Endothelial cell (in vitro differentiated cells): ENCODE results near the gene CKAP2L. TPM values are rescaled to one million over a fixed set of nuclear protein-coding genes. Genes with fewer than 3 reads are reported as not detected.
"Not testable (repeated sequence)": the region's sequence is repeated elsewhere in the genome, so short reads cannot be mapped to it uniquely, and the experiment has no call there.

Experiments used
- DNase-seq: peaks from one replicate; pipeline ENCODE4 v3.0.0; 2021; ENCODE audit warnings: low spot score
- H3K27ac Mint-ChIP-seq: one replicate; pipeline ENCODE4 v1.8.0; 2021; ENCODE audit warnings: mixed read lengths, inconsistent platforms; ENCODE audit not compliant: unreplicated experiment
- H3K27me3 Mint-ChIP-seq: one replicate; pipeline ENCODE4 v1.8.0; 2021; ENCODE audit warnings: mild to moderate bottlenecking, moderate library complexity, mixed read lengths, inconsistent platforms; ENCODE audit not compliant: unreplicated experiment
- H3K36me3 Mint-ChIP-seq: one replicate; pipeline ENCODE4 v1.8.0; 2021; ENCODE audit warnings: mild to moderate bottlenecking, low read depth, mixed read lengths, inconsistent platforms; ENCODE audit not compliant: unreplicated experiment
- H3K4me1 Mint-ChIP-seq: one replicate; pipeline ENCODE4 v1.8.0; 2021; ENCODE audit warnings: mild to moderate bottlenecking, mixed read lengths, inconsistent platforms; ENCODE audit not compliant: unreplicated experiment
- H3K4me3 Mint-ChIP-seq: one replicate; pipeline ENCODE4 v1.8.0; 2021; ENCODE audit warnings: mild to moderate bottlenecking, mixed read lengths, inconsistent platforms; ENCODE audit not compliant: unreplicated experiment
- H3K9me3 Mint-ChIP-seq: one replicate; pipeline ENCODE4 v1.8.0; 2021; ENCODE audit warnings: mixed read lengths, inconsistent platforms; ENCODE audit not compliant: unreplicated experiment
- total RNA-seq: library from RNA; stranded (reverse); fragmentation: NEBNext Ultra II Directional; extraction: Animal tissue kit (Norgen Biotek cat#: 25700); gene quantifications from one replicate; pipeline ENCODE4 v1.2.1, GENCODE V29; 2021; ENCODE audit not compliant: unreplicated experiment
- TF ChIP-seq, protein P1 (sequence below): fragments of 200-600 bp; sonication (generic); IDR thresholded peaks from one replicate; pipeline ENCODE4 v1.5.0; 2021; ENCODE audit warnings: antibody characterized with exemption; ENCODE audit not compliant: unreplicated experiment

CKAP2L gene
- total RNA-seq, 1 donor from 2014 or later, result 5.5 TPM

DNA sequence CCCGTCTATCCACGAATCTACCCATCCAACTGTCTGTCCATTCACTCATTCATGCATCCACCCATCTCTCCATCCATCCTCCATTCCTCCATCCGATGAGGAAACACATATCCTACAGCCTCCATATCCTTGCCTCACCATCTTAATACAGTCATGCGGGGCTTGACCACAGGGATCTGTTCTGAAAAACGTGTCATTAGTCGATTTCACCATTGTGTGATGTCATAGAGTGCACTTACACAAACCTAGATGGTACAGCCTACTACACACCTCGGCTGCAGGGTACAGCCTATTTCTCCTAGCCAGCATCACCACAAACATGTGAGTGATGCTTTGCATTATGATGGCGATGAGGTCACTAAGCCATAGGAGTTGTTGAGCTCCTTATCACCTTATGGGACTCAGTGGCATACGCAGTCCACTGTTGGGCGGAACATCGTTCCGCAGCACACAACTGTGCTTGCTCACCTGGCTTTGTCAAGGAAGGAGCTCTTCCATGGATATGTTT is 45.5 kb downstream of the CKAP2L start:
- Mint-ChIP-seq H3K27me3 (peaks cover 4% of the 10 kb centered on the region), H3K4me1 (no peaks in the 10 kb centered on the region), H3K4me3 (no peak overlapping the region), H3K9me3 (no peaks in the 10 kb centered on the region), H3K27ac (no peak overlapping the region), H3K36me3 (no peaks in the 10 kb centered on the region)
- no peak for DNase-seq
- TF ChIP-seq, protein P1, sequence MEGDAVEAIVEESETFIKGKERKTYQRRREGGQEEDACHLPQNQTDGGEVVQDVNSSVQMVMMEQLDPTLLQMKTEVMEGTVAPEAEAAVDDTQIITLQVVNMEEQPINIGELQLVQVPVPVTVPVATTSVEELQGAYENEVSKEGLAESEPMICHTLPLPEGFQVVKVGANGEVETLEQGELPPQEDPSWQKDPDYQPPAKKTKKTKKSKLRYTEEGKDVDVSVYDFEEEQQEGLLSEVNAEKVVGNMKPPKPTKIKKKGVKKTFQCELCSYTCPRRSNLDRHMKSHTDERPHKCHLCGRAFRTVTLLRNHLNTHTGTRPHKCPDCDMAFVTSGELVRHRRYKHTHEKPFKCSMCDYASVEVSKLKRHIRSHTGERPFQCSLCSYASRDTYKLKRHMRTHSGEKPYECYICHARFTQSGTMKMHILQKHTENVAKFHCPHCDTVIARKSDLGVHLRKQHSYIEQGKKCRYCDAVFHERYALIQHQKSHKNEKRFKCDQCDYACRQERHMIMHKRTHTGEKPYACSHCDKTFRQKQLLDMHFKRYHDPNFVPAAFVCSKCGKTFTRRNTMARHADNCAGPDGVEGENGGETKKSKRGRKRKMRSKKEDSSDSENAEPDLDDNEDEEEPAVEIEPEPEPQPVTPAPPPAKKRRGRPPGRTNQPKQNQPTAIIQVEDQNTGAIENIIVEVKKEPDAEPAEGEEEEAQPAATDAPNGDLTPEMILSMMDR, result no peak

GRCh38 chr2:112716826-112717352 is 47.5 kb downstream of the CKAP2L start:
- DNase-seq, H3K4me1 Mint-ChIP-seq, H3K4me3 Mint-ChIP-seq: not testable (repeated sequence)

GRCh38 chr2:112716094-112716493 is 48.3 kb downstream of the CKAP2L start:
- H3K27ac Mint-ChIP-seq, DNase-seq, H3K4me3 Mint-ChIP-seq, H3K27me3 Mint-ChIP-seq, H3K4me1 Mint-ChIP-seq, H3K36me3 Mint-ChIP-seq, H3K9me3 Mint-ChIP-seq: not testable (repeated sequence)

More at GRCh38 chr2:112716826-112717352, 47.5 kb downstream of the CKAP2L start:
- not testable (repeated sequence) for H3K27me3 Mint-ChIP-seq, H3K9me3 Mint-ChIP-seq, H3K27ac Mint-ChIP-seq, H3K36me3 Mint-ChIP-seq

- Mint-ChIP-seq H3K9me3 (peaks cover 3% of the 10 kb centered on the region), H3K27ac (no peak overlapping the region), H3K4me1 (peaks cover 10% of the 10 kb centered on the region), H3K4me3 (no peak overlapping the region), H3K36me3 (peaks cover 4% of the 10 kb centered on the region), H3K27me3 (peaks cover 9% of the 10 kb centered on the region)
- no peak for DNase-seq
- TF ChIP-seq, protein P1, result no peak
Observed at GRCh38 chr2:112714836-112715631, 49.4 kb downstream of the CKAP2L start.

GRCh38 chr2:112714331-112714730 is 50.1 kb downstream of the CKAP2L start:
- DNase-seq, result no peak
- TF ChIP-seq, protein P1, result no peak
- H3K9me3 Mint-ChIP-seq, result peaks cover 3% of the 10 kb centered on the region
- H3K27ac Mint-ChIP-seq, result no peak overlapping the region
- H3K36me3 Mint-ChIP-seq, result peaks cover 4% of the 10 kb centered on the region
- peaks cover 9% of the 10 kb centered on the region for H3K27me3 Mint-ChIP-seq
- no peak overlapping the region for H3K4me3 Mint-ChIP-seq
- H3K4me1 Mint-ChIP-seq, result peaks cover 12% of the 10 kb centered on the region

GRCh38 chr2:112713926-112714325 is 50.5 kb downstream of the CKAP2L start:
- Mint-ChIP-seq H3K4me3 (no peak overlapping the region), H3K27ac (no peak overlapping the region), H3K27me3 (peaks cover 9% of the 10 kb centered on the region), H3K36me3 (peaks cover 4% of the 10 kb centered on the region), H3K9me3 (peaks cover 3% of the 10 kb centered on the region), H3K4me1 (peaks cover 12% of the 10 kb centered on the region)
- no peak for DNase-seq
- TF ChIP-seq, protein P1, result no peak
